Stimulated activated CD4-positive, alpha-beta T cell treated with anti-CD3 and anti-CD28 coated beads, Interleukin-12 subunit alpha, Interleukin-12 subunit beta, amount 100 ng/mL, for 24 hours (primary cell): Measurements from ENCODE around the gene KCNMA1.

Experiments
- DNase-seq, 2 experiments: peaks; one replicate each; pipeline ENCODE4 v3.0.0-alpha.2; 2020; ENCODE audit warnings: low read depth in 2 of 2

Gene KCNMA1

DNA sequence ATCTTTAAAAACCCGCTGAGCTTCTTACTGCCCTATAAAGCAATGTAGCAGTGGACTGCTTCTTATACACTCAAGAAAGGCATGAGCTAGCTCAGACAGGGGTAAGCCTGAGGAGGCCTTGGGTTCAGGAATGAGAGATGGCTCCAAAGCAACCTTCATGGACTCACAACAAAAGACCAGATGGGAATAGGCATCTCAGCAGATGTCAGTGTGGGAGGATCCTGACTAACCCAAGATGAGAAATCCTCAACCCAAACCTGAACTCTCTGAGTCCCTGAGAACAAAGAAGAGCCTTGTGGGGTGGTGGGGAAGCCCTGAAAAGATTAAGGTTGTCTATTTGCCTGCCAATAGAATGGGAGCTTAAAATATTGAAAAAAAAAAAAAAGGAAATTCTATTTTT is 807.4 kb downstream of the KCNMA1 start:
- DNase-seq = no peak

DNA sequence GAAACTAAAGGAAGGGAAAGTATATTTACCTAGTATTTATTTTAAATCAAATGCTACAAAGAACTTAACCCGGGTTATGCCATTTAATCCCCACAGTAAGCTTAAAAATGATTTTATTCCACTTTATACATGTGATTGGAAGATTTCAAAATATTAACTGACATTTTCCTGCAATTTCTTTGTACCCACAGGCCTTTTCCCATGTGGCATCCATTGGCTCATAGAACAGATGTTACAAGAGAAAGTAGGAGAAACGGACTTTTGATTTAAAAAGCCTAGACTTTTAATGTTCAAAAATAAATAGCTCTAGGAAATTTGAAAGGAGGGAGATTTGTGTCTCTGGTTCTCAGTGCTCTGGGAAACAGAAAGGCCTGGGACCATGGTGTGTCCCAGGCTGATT is 807.9 kb downstream of the KCNMA1 start:
- no peak for DNase-seq
